ENCODE results near the gene LRP1B.

- TF ChIP-seq CTCF (IDR thresholded peaks at IDR 0.05) = no peak
- TF ChIP-seq POLR2A (IDR thresholded peaks at IDR 0.05) = no peak
Measured at GRCh38 chr2:141323571-141323970, 807.2 kb downstream of the LRP1B start.
